SK-N-SH treated with all-trans-retinoic acid at 6 μM for 48 hours (cell line): Measurements from ENCODE around the gene STC2.

Source experiments
- ATAC-seq: fragments of 200-7000 bp; cut with Tn5 transposase; 3 replicates; pipeline ENCODE4 v1.9.1; 2020; ENCODE audit warnings: mild to moderate bottlenecking, moderate library complexity
- ARNTL ChIP-seq: fragments of 450-650 bp; formaldehyde crosslinking; IDR thresholded peaks from 2 replicates; pipeline ENCODE4 v1.5.0; 2020; ENCODE audit warnings: low read depth, mild to moderate bottlenecking, moderate library complexity, borderline replicate concordance
- BACH2 ChIP-seq: fragments of 250-450 bp; sonication (Bioruptor Pico); IDR thresholded peaks from 2 replicates; pipeline ENCODE4 v1.9.0; 2021; ENCODE audit warnings: mild to moderate bottlenecking, borderline replicate concordance
- CREB5 ChIP-seq: fragments of 250-450 bp; sonication (Bioruptor Pico); IDR thresholded peaks from 2 replicates; pipeline ENCODE4 v1.5.1; 2020; ENCODE audit warnings: low read depth, mild to moderate bottlenecking, moderate library complexity
- CSRNP3 ChIP-seq: fragments of 250-450 bp; sonication (Bioruptor Pico); IDR thresholded peaks from 2 replicates; pipeline ENCODE4 v1.5.1; 2021; ENCODE audit warnings: mild to moderate bottlenecking, moderate library complexity
- ESRRG ChIP-seq: fragments of 250-450 bp; sonication (Bioruptor Pico); IDR thresholded peaks from 2 replicates; pipeline ENCODE4 v1.6.1; 2021; ENCODE audit warnings: mild to moderate bottlenecking
- GLIS3 ChIP-seq: fragments of 250-450 bp; sonication (Bioruptor Pico); IDR thresholded peaks from 2 replicates; pipeline ENCODE4 v1.5.0; 2020; ENCODE audit warnings: mild to moderate bottlenecking, moderate library complexity
- ISL1 ChIP-seq: fragments of 250-450 bp; sonication (Bioruptor Pico); IDR thresholded peaks from 2 replicates; pipeline ENCODE4 v2.1.2; 2022; ENCODE audit warnings: mild to moderate bottlenecking, moderate library complexity
- OSR1 ChIP-seq: fragments of 250-450 bp; sonication (Bioruptor Pico); IDR thresholded peaks from 2 replicates; pipeline ENCODE4 v1.8.0; 2022; ENCODE audit warnings: moderate library complexity, mild to moderate bottlenecking, inconsistent platforms
- PATZ1 ChIP-seq: fragments of 250-450 bp; sonication (Bioruptor Pico); IDR thresholded peaks from 2 replicates; pipeline ENCODE4 v1.8.0; 2020; ENCODE audit warnings: mild to moderate bottlenecking, moderate library complexity, borderline replicate concordance
- PPARA ChIP-seq: fragments of 250-450 bp; sonication (Bioruptor Pico); IDR thresholded peaks from 2 replicates; pipeline ENCODE4 v1.5.0; 2020; ENCODE audit warnings: mild to moderate bottlenecking, borderline replicate concordance
- TOX ChIP-seq: fragments of 250-450 bp; sonication (Bioruptor Pico); IDR thresholded peaks from 2 replicates; pipeline ENCODE4 v1.8.0; 2021; ENCODE audit warnings: mild to moderate bottlenecking, moderate library complexity, borderline replicate concordance
- ZNF565 ChIP-seq: fragments of 450-650 bp; formaldehyde crosslinking; conservative IDR thresholded peaks from 2 replicates; pipeline ENCODE4 v1.5.0; 2020; ENCODE audit warnings: low read depth, mild to moderate bottlenecking, moderate library complexity
- ZNF70 ChIP-seq: fragments of 450-650 bp; formaldehyde crosslinking; IDR thresholded peaks from 2 replicates; pipeline ENCODE4 v1.5.0; 2020; ENCODE audit warnings: mild to moderate bottlenecking, moderate library complexity
- TF ChIP-seq, protein P1 (sequence below): fragments of 250-450 bp; sonication (Bioruptor Pico); IDR thresholded peaks from 2 replicates; pipeline ENCODE4 v1.5.0; 2020; ENCODE audit warnings: mild to moderate bottlenecking, moderate library complexity
- TF ChIP-seq, protein P2 (sequence below): fragments of 250-450 bp; sonication (Bioruptor Pico); IDR thresholded peaks from 2 replicates; pipeline ENCODE4 v1.8.0; 2021; ENCODE audit warnings: low read depth, mild to moderate bottlenecking, moderate library complexity, borderline replicate concordance

The STC2 gene

GRCh38 chr5:173314166-173314952 lies 13.9 kb downstream of the STC2 start:
- TF ChIP-seq ESRRG (CRISPR knock-in tag) (no peak), OSR1 (CRISPR knock-in tag) (no peak), PATZ1 (no peak), ZNF565 (no peak)
- ATAC-seq, result no peak

DNA sequence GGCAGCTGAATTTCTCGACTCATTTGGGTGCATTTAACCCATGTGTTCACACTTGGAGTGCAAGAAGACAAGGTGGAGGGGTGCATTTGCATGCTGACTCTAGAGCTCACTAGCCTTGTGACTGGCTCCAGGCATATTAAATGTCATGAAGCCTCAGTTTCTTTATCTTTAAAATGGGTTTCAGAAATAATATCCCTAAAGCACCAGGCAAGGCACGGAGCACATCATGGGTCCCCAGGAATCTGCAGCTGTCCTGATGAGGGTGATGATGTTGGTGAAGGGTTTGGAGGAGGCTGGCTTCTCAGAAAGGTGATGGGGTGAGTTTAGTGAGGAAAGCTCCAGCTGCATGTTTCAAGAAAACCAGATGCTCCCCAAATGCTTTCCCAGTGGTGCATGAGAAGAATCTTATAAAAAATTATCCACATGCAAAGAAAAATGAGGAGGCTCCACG lies 14.8 kb downstream of the STC2 start:
- TF ChIP-seq, protein P1, sequence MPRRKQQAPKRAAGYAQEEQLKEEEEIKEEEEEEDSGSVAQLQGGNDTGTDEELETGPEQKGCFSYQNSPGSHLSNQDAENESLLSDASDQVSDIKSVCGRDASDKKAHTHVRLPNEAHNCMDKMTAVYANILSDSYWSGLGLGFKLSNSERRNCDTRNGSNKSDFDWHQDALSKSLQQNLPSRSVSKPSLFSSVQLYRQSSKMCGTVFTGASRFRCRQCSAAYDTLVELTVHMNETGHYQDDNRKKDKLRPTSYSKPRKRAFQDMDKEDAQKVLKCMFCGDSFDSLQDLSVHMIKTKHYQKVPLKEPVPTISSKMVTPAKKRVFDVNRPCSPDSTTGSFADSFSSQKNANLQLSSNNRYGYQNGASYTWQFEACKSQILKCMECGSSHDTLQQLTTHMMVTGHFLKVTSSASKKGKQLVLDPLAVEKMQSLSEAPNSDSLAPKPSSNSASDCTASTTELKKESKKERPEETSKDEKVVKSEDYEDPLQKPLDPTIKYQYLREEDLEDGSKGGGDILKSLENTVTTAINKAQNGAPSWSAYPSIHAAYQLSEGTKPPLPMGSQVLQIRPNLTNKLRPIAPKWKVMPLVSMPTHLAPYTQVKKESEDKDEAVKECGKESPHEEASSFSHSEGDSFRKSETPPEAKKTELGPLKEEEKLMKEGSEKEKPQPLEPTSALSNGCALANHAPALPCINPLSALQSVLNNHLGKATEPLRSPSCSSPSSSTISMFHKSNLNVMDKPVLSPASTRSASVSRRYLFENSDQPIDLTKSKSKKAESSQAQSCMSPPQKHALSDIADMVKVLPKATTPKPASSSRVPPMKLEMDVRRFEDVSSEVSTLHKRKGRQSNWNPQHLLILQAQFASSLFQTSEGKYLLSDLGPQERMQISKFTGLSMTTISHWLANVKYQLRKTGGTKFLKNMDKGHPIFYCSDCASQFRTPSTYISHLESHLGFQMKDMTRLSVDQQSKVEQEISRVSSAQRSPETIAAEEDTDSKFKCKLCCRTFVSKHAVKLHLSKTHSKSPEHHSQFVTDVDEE (CRISPR knock-in tag), result no peak
- TF ChIP-seq CSRNP3 (CRISPR knock-in tag) (no peak), CREB5 (CRISPR knock-in tag) (no peak)
- no peak for ATAC-seq

GRCh38 chr5:173312821-173313220 lies 15.4 kb downstream of the STC2 start:
- TF ChIP-seq BACH2 (CRISPR knock-in tag) (no peak), ISL1 (CRISPR knock-in tag) (no peak), CSRNP3 (CRISPR knock-in tag) (no peak), ZNF70 (CRISPR knock-in tag) (no peak), ZNF565 (no peak), ESRRG (CRISPR knock-in tag) (no peak), TOX (CRISPR knock-in tag) (no peak), GLIS3 (CRISPR knock-in tag) (no peak), PPARA (no peak), ARNTL (CRISPR knock-in tag) (no peak), OSR1 (CRISPR knock-in tag) (no peak)
- TF ChIP-seq, protein P1 (CRISPR knock-in tag), result no peak
- TF ChIP-seq, protein P2, sequence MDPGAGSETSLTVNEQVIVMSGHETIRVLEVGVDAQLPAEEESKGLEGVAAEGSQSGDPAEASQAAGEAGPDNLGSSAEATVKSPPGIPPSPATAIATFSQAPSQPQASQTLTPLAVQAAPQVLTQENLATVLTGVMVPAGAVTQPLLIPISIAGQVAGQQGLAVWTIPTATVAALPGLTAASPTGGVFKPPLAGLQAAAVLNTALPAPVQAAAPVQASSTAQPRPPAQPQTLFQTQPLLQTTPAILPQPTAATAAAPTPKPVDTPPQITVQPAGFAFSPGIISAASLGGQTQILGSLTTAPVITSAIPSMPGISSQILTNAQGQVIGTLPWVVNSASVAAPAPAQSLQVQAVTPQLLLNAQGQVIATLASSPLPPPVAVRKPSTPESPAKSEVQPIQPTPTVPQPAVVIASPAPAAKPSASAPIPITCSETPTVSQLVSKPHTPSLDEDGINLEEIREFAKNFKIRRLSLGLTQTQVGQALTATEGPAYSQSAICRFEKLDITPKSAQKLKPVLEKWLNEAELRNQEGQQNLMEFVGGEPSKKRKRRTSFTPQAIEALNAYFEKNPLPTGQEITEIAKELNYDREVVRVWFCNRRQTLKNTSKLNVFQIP (CRISPR knock-in tag), result no peak
- ATAC-seq, result no peak
